22Rv1 (cell line): ENCODE results near the gene AUTS2.

ENCODE experiments used
- H3K27ac ChIP-seq: fragments of 450-650 bp; 2 replicates; pipeline ENCODE4 v1.5.1; 2017
- ZFX ChIP-seq: fragments of 450-650 bp; IDR thresholded peaks from 2 replicates; pipeline ENCODE4 v1.6.1; 2017; ENCODE audit warnings: antibody characterized with exemption, borderline replicate concordance
- TF ChIP-seq, protein P1 (sequence below): fragments of 450-650 bp; IDR thresholded peaks from 2 replicates; pipeline ENCODE4 v1.5.1; 2017; ENCODE audit warnings: mild to moderate bottlenecking

The AUTS2 gene

DNA sequence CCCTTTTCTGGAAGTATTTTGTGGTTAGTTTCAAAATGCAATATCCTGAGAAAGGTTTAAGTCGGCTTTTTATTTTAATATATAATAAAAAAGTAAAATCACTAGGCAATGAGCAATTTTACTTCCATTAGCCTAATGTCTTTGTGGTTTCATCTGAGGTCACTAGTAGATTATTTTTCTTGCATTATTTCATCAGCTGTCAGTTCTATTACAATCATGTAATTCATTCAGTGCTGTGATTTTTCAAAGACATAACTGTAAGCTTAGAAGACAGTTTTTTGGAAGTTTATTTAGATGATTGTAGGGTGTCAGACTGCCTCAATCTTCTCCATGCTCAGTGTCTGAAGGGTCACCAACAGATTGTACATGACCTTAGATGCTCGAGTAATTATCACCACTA is 965.7 kb downstream of the AUTS2 start:
- no peak overlapping the region for H3K27ac ChIP-seq
- TF ChIP-seq, protein P1, sequence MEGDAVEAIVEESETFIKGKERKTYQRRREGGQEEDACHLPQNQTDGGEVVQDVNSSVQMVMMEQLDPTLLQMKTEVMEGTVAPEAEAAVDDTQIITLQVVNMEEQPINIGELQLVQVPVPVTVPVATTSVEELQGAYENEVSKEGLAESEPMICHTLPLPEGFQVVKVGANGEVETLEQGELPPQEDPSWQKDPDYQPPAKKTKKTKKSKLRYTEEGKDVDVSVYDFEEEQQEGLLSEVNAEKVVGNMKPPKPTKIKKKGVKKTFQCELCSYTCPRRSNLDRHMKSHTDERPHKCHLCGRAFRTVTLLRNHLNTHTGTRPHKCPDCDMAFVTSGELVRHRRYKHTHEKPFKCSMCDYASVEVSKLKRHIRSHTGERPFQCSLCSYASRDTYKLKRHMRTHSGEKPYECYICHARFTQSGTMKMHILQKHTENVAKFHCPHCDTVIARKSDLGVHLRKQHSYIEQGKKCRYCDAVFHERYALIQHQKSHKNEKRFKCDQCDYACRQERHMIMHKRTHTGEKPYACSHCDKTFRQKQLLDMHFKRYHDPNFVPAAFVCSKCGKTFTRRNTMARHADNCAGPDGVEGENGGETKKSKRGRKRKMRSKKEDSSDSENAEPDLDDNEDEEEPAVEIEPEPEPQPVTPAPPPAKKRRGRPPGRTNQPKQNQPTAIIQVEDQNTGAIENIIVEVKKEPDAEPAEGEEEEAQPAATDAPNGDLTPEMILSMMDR = no peak
- no peak for TF ChIP-seq ZFX

DNA sequence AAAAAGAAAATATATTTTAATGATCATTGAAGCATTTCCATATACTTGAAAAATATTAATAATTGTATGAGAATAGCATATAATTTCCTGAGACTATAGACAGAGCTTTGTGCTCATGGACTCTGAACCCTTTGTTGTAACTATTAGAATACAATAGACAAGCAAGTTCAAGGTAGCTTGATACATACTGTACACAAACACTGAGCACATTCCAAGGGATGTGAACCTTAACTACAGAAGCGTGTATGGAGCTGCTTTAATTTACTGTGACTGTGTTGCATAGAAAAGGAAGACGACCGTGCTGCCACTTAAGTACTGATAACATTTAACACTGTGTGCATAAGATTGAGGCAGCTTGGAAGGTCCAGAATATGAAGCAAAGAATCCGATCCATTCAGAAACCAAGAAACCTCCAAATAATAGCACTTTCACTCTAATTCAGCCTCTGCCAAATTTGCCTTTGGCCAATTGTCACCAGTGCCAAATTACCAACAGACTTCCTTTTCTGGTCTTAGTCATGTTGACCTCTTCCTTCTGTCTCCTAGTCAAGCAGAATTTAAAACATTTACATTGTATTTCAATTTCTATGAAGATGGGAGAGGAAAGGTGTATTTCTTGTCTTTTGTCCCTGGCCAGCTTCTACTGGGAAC is 967.6 kb downstream of the AUTS2 start:
- TF ChIP-seq ZFX = no peak
- TF ChIP-seq, protein P1 = no peak
- no peak overlapping the region for H3K27ac ChIP-seq

DNA sequence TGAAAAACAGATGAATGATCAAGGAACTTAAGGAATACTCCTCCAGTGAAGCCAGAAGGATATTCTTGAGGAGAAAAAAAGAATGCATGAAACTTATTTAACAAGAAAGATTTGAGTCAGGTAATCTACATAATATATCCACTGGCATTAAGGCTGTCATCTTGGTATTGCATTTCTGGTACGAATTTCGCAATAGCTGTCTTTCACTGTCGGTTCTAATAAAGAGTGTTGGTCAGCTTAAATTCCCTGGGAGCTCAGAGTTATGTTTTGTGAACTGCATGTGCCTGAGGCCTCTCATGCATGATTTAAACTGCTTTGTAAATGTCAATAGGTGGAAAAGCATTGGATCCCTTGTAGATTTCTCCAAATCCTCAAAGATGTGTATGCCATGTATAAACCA is 968.4 kb downstream of the AUTS2 start:
- H3K27ac ChIP-seq = no peak overlapping the region
- TF ChIP-seq, protein P1 = no peak
- no peak for TF ChIP-seq ZFX

DNA sequence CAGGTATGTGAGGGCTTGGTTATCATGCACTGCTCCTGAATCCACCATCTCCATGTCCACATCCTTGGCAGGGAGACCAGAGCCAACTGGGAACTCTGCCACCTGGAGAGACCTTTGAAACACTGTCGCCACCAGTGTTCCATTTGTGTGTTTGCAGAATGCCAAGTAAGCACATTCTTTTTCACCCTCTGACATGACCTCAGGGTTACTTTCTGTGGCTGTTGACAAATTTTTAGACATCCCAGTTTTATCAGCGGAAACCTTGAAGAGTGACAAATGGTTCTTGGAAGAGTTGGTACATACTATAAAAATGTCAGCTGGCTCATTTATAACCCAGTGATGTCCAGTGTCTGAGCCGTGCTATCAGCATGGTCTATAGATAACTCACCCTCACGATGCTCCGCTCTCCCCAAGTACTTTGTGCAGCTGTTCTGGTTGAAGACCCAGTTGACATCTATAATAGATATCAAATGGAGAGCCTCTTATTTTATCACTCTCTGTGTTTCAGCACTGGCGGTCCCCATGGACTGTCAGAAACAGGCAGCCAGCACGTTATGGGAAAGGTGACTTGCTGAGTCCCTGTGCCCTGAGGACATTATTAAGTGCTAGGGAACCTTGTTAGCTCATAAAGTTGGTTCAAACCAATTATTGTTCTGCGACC is 970.5 kb downstream of the AUTS2 start:
- TF ChIP-seq ZFX = no peak
- TF ChIP-seq, protein P1 = 0 out of 2 replicates have a peak, but pooled peaks have one; percentile 18
- H3K27ac ChIP-seq = peak overlapping the region; percentile 26

DNA sequence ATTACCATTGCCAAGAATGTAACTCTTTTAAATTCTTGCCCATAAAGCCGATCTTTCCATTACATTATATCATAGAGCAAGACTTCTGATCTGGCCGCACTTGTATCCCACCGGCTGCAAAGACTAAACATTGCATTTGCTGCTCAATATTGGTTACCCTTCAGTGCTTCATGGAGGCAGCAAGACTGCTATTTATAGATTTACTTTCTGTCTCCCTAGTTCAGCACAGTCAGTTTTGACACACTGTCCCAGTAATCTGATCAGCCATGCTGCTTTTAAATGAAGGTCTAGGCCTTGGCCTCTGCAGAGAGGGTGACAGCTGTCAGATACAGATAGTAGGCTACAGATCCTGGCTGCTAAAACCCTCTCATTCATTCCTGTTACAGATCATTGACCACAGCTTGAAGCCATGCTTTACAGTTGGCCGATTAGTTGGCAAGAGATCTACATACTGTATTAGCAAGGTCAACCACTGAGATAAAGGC is 971.1 kb downstream of the AUTS2 start:
- TF ChIP-seq ZFX = no peak
- TF ChIP-seq, protein P1 = no peak
- H3K27ac ChIP-seq = peak overlapping the region; percentile 26

DNA sequence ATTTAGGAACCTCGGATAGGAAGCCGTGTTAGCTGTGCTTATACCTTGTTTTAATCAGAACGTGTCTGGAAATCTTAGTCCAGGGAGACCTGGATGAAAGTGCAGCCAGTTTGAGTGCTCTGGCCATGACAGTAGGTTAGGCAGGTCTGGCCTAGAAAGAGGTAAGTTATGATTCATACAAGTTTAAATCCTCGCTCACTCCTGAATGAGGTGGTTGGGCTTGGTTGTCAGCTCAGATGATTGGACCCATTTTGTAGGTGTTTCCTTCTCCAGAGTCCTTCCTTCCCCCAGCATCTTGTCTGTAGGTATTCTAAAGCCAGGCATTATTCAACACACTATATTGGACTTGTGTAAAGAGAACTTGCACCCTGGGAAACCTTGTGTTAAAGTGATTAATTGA is 971.8 kb downstream of the AUTS2 start:
- TF ChIP-seq, protein P1 = no peak
- TF ChIP-seq ZFX = no peak
- H3K27ac ChIP-seq = no peak overlapping the region

DNA sequence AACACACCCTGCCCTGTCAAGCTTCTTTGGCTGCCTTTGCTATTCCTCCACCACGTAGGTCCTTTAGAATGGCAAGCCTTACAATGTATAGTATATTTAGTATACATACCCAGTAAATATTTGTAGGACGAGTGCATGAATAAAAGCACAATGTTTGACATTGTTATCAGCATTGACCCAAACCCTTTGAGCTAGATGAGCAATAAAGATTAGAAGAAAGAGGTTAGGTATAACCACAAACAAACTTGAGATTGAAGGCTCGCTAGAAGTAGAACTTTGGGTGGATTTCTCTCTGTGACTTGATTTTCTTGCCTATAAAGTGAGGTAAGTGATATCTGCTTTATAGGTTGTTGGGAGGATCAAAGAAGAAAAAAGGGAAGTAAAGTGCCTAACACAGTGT is 972.7 kb downstream of the AUTS2 start:
- TF ChIP-seq, protein P1 = no peak
- no peak for TF ChIP-seq ZFX
- H3K27ac ChIP-seq = peak overlapping the region; percentile 55
